Activated CD8-positive, alpha-beta memory T cell treated with anti-CD3 and anti-CD28 coated beads, Interleukin-2, amount 50 U/mL, for 1 hour (primary cell): ENCODE measurements around the gene SYF2.
"Not testable (repeated sequence)": the region's sequence is repeated elsewhere in the genome, so short reads cannot be mapped to it uniquely, and the experiment has no call there.

Experiments used
- DNase-seq: peaks from one replicate; pipeline ENCODE4 v3.0.0-alpha.2; 2020; ENCODE audit errors: extremely low read depth

Gene SYF2

DNA sequence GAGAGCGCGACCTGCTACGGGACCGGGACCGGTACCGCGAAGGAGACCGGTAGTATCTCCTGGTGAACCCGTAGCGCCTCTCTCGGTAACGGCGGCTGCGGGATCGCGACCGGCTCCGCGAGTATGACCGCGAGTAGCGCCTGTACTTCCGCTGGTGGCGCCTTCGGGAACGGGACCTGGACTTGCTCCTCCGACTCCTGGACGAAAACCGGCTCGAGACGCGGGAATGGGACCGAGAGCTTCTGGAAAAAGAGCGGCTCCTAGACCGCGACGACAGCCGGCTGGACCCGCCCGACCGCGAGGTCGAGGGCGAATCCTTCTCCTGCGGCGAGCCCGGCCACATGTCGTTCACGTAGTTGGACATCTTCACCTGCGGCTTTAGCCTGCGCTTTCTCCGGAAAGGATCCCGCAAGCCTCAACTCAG lies 14.3 kb upstream of the SYF2 start:
- DNase-seq = no peak

DNA sequence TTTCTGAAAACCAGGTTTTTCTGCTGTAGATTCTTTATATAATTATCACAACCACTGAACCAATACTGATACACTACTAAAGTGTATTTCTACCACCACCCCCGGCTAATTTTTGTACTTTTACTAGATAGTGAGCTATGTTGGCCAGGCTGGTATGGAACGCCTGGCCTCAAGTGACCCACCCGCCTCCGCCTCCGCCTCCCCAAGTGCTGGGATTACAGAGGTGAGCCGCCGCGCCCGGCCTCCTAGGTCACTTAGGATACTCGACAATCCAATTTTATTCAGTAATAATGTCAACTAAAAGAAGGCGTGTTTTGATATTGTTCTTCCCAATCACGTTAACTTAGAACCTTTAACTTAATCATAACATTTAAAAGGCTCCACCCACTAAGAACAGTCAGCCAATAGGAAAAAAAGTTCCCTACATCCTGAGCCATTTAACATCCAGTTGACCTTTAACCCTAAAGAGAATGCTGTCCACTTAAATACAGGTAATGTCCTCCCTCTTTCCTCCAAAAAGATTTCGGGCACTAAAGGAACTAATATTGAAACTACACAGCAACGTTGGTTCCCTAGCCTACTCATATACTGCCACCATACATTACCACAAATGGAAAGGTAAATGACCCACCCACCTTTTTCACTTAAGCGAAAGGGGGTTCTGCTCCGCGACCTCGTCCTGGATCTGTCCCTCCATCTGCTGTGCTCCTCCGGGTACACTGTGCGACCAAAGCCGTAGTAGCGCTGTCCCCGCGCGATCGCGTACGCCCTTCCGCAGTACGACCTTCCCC lies 13.7 kb upstream of the SYF2 start:
- DNase-seq = no peak

DNA sequence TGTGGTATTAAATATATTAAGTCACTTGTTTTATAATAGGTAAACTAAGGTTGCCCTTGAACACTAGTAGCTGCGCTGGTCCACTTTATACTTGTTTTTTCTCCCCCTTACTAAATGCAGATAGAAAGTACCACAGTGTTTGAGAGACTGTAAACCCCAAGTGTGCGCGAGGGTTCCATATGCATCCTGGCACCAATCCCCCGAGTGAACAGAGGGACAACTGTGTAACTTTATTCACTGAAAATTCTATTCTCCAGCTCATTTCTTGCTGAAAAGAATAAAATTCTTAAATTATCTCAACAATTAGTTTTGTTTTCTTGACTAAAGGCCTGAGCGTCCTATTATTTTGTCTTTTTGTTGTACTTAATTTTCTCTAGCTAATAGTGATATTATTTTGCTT lies 13.1 kb upstream of the SYF2 start:
- DNase-seq = no peak

DNA sequence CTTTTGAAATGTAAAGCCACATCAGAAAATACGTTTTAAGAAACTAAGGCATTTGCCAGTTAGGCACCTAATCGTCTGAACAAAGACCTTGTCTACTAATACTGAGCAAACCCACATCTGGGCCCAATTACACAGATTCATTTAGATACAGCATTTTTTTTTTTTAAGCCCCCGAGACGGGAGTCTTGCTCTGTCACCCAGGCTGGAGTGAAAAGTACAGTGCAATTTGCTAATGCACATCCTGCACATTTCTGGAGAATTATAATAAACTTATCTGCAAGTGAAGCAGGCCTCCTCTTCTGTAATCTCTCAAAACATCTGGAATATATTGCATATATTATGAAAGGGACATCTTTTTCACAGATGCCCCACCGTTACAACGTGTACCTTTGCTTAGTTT lies 11.6 kb upstream of the SYF2 start:
- no peak for DNase-seq

DNA sequence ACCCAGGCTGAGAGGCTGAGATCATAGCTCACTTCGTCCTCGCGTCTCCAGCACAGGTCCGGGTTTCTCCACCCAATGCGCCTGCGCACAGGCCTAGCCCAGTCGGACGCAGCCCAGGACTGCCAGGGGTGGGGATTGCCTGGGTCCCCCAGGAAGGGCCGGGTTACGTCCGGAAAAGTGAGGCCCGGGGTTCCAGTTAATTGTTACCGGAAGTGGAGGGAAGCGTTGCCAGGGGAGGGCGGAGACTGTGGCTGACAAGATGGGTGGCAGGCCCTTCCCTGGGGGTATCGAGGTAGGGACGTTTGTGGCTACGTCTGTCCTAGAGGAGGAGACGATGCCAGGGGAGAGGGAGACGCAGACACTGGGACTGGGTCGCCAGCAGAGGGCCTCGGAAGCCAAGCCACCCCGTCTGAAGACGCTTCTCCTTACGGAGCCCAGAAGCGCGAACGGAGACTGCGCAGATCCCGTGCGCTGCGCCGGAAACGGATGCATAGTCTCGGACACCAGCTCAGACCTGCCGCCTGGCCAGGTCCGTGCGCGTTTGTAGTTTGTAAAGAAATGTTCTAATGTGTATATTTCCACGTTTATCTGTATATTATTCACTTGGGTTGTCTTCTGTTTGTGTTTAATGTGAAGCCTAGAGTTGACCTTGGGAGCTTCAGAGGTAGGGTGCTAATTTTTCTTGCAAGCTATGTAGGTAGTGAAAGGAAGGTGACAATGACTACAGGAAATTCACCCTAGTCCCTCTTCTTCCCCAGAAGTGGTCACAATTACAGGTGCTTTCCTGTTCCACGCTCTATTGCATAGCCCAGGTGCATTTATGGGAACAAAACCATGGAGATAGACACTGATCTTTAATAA lies 7.6 kb upstream of the SYF2 start:
- peak; percentile 61 for DNase-seq

DNA sequence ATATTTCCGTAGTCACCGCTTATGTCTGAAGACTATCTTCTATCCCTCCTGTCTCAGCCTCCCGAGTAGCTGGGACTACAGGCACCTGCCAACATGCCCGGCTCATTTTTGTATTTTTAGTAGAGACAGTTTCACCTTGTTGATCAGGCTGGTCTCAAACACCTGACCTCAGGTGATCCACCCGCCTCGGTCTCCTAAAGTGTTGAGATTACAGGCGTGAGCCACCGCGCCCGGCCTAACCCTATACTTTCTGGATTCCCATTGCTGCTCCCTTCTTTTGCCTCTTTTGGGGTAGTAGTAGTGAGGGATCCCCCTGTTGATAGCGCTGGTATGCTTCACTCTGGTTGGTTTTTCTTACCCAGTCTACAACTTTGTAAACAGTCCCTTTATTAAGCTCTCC lies 5.7 kb upstream of the SYF2 start:
- DNase-seq = no peak

DNA sequence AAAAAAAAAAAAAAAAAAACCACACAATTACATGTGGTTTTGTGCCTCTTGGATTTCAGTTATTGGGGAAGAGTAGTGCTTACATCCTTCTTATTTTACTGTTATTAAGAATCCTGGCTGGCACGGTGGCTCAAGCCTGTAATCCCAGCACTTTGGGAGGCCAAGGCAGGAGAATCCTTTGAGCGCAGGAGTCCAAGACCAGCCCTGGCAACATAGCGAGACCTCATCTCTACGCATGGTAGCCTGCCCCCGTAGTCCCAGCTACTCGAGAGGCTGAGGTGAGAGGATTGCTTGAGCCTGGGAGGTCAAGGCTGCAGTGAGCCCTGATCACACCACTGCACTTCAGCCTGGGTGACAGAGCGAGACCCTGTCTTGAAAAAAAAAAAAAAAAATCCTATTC lies 4.0 kb upstream of the SYF2 start:
- not testable (repeated sequence) for DNase-seq

DNA sequence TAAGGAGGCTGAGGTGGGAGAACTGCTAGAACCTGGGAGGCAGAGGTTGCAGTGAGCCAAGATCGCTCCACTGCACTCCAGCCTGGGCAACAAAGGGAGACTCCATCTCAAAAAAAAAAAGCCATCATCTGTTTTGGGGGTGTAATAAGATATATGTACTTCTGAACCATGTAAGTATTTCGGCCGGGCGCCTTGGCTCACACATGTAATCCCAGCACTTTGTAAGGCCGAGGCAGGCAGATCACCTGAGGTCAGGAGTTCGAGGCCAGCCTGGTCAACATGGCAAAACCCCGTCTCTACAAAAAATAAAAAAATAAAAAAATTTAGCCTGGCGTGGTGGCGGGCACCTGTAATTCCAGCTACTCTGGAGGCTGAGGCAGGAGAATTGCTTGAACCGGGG lies 3.1 kb upstream of the SYF2 start:
- DNase-seq = not testable (repeated sequence)

DNA sequence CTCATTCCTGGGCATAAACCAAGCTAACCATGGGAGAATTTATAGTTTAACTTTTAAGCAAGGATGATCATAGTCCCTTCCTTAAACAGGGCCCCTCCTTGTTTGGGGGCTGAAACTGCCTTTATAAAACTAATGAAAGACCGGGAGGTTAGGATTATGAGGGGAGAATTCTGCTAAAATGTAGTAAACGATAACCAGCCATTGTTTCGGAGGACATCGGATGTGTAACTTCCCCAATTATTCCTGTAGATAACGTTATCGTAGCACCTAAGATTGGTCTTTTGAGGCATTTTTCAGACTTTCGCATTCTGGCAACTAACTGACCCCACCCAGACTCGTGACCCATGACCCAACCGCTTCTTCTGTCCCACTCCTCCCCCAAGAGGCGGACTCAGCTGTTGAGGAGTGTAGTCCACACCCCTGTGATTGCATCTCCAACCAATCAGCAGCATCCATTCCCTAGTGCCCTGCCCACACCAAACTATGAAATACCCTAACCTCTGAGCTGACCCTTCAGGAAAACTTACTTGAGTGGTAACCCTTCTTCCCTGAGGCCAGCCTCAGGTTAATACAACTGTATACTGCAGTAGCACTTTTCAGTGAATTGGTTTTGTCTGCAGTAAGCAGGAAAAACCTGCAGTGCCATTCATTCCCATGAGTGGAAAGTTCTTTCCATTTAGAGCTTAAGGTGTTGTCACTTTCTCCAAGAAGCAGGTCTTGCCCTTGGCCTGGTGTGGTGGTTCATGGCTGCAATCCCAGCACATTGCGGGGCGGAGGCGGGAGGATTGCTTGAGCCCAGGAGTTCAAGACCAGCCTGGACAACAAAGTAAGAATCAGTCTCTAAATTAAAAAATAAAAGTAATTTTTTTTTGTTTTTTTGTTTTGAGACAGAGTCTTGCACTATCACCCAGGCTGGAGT lies 823 bp upstream of the SYF2 start:
- DNase-seq = no peak

DNA sequence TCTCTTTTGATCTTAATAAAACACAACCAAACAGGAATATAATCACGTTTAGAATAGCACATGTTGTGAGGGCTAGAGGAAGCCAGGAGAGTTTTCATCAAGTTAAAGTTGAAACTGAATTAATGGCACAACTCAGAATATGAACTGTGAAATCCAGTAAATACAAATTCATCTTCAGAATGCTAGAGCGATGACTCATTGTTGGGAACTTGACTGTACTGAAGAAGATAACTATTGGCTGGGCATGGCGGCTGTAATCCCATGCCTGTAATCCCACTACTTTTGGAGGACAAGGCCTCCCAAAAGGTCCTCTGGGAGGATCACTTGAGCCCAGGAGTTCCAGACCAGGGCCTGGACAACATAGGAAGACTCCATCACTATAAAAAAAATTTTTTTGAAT lies 8.8 kb downstream of the SYF2 start:
- DNase-seq = no peak

DNA sequence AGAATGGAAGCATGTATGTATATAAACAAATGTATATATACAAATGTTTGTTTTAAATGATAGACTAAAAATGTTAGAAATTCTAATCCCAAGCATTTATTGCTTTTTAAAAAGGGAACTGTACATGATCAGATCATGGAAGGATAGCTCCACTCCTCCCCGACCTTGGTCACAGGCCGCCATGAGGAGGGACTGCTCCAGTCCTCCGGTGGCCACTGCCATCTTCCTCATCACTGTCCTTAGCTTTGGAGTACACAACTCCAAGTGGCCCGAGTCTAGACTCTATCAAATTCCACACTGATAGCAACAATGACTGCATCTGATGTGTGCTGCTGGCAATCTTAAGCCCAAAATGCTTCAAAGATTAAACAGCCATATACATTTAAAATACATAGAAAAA lies 9.7 kb downstream of the SYF2 start:
- no peak for DNase-seq

DNA sequence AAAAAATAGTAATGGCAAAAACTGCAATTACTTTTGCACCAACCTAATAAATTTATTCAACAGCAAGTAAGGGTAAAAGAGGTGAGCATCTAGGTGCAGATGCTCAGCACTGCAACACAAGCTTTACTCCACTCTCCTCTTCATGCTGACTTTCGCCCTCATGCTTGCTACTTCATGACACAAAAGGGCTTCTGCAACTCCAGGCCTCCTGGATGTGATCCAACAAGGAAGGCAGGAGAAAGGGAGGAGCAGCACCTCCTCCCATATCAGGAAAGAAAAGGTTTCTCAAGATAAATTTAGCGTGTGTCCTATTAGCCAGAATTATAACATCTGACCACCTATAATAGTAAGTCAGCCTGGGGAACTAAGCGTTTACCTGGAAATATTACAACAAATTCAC lies 11.6 kb downstream of the SYF2 start:
- no peak for DNase-seq

DNA sequence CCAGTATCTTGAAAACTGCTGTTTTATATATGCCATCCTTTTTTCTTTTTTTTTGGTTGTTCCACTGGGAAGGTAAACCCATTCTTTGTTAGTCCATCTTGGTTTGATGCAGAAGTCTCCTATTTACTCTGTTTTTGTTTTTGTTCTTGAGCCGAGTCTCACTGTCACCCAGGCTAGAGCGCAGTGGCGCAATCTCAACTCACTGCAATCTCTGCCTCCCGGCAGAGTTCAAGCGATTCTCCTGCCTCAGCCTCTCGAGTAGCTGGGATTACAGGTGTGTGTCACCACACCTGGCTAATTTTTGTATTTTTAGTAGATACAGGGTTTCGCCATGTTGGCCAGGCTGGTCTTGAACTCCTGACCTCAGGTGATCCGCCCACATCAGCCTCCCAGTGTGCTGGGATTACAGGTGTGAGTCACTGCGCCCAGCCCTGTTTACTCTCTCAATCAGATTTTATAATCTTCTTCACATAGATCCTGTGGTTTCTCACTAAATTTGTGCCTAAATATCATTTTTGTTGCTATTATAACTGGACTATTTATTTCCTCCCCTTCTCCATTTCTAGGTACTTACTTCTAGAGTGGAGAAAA lies 12.5 kb downstream of the SYF2 start:
- DNase-seq = no peak

DNA sequence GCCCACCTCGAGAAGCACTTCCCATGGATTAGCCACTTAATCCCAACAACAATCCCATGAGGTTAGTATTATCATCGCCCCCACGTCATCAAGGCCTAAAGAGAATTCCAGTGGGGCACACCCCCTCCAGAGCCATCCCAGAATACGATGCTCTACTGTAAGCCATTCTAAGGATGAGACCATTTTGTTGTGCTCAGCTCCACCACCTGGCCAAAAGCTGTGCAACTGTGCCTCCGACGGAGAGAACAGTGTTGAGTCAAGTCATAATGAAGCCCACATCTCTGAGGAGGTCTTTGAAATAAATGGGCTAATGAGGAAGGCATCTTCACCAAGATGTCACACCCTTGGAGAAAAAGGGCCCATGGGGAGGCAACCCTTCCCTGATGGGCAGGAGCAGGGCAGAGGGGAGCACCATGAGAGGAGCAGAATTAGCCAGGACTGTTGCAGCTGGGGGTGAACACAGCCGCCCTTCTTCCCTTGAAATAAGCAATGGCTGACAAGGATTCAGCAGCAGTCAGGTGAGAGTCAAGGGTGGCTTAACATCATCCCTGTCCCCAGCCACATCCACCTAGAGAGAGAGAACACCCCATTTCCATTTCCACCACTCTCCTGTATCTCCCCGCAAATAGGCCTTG lies 14.6 kb downstream of the SYF2 start:
- no peak for DNase-seq

DNA sequence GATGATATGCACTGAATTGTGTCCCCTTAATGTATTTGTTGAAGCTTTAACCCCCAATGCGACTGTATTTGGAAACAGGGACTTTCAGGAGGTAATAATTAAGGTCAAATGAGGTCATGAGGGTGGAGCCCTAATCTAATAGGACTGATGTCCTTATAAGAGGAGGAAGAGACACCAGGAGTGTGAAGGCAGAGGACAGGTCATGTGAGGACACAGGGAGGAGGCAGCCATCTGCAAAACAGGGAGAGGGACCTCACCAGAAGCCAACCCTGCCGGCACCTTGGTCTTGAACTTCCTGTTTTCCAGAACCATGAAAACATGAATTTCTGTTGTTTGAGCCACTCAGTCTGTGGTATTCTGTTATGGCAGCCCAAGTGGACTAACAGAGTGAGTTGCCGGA lies 15.3 kb downstream of the SYF2 start:
- no peak for DNase-seq

DNA sequence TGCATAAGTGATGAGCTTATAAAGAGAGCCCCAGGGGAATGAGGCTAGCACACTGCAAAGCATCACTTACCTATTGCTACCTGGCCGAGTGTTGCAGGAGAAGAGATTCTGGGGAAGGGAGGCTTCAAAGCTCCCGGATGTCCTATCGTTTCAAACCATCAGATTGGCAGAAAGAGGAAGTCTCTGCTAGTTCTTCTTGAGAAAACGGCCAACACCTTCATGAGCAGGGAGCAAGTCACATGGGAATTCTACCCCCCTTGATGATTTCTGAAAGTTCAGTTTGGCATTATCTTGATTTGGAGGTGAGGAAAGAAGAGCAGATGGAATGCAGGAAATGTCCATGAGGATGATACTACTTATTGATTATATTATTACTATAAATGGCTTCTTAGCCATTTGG lies 16.2 kb downstream of the SYF2 start:
- DNase-seq = no peak

DNA sequence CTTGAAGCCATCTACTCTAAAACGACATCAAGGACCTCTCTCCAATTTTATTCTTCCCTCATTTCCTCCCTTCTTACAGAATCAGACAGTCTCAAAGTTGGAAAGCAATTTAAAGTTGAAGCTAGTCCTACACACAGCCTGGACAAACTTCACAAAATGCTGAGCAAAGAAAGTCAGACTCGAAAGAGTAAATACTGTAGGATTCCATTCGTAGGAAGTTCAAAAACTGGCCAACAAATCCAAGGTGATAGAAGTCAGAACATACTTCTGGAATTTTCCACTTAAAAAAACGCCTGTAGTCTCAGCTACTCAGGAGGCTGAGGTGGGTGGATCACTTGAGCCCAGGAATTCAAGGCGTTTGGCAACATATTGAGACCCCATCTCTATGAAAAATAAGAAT lies 19.6 kb downstream of the SYF2 start:
- DNase-seq = no peak

DNA sequence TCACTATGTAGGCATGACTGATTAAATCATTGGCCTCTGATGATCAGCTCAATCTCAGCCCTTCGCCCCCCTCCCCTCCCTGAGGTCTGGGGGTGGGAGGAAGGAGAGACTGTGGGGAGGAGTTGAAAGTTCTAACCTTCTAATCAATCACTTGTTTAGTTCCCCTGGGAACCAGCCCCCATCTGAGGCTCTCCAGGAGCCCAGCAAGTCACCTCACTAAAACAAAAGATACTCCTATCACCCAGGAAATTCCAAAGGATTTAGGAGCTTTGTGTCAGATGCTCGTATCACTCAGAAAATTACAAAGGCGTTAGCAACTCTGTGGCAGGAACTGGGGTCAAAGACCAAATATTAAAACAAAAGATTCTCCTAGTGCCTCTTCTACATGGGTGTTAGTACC lies 21.6 kb downstream of the SYF2 start:
- no peak for DNase-seq

DNA sequence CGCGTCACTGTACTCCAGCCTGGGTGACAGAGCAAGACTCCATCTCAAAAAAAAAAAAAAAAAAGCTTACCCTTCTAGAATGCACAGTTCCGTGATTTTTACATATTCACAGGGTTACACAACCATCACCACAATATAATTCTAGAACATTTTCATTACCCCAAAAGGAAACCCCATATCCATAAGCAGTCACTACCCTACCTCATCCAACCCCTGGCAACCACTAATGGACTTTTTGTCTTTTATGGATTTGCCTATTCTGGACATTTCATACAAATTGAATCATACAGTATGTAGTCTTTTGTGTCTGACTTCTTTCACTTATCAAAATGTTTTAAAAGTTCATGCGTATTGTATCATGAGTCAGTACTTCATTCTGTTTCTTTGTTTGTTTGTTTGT lies 22.8 kb downstream of the SYF2 start:
- no peak for DNase-seq

DNA sequence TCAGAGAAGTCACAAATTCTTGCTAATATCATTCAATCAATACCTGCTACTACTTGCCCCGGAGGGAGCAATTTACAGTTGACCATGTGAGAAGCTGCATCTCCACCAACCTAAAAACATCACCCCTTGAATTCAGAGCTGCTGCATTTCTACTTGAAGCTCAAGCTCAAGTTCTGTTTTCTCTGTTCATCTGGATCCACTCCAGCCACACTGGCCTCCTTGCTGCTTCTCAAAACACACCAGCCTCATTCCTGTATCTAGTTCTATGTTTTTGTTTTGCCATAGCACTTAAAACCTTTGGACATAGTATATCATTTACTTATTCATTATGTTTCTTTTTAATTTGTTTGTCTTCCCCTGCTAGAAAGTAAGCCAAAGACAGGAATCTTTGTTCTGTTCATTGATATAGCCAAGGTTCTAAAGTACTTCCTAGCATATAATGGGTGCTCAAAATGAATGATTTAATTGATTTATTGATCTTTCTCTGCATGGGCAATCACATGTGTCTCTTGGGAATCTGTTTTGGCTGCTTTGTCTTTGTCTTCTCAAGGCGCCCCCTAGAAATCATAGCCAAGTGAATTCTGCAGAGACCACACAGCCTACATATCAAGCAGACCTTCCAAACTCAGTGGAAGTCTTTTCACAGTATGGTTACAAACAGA lies 23.6 kb downstream of the SYF2 start:
- DNase-seq = no peak

DNA sequence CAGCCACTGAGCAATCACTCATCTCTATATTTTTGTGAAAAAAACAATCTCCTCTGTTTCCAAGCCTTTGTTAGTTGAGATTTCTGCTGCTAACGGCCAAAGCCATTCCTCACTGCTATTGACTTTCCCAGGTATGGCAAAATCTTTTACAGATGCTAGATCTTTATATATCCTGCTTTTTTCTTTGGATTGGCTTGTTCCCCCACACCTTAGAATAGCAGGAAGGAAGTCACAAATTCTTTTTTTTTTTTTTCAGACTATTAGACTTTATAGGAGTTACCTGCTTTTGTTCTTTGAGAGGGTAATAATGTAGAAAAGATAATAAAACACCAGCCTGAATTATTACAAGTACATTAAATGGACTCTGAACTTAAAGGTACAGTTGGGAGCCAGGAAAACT lies 24.2 kb downstream of the SYF2 start:
- DNase-seq = no peak
